ENCODE measurements around the gene TADA2A.
"Not testable (repeated sequence)": the region's sequence is repeated elsewhere in the genome, so short reads cannot be mapped to it uniquely, and the experiment has no call there.

The TADA2A gene

GRCh38 chr17:37490638-37491614 is 84.2 kb downstream of the TADA2A start:
- no peak for DNase-seq (ENCODE audit: low read depth in 2 of 3, low spot score in 2 of 3)

- no peak for DNase-seq (ENCODE audit: low read depth in 2 of 3, low spot score in 2 of 3)
These were observed 85.5 kb downstream of the TADA2A start for GRCh38 chr17:37492167-37492566.

GRCh38 chr17:37493249-37494027 is 86.8 kb downstream of the TADA2A start:
- DNase-seq (ENCODE audit: low read depth in 2 of 3, low spot score in 2 of 3): no peak

- DNase-seq (ENCODE audit: low read depth in 2 of 3, low spot score in 2 of 3): no peak
These were observed 87.7 kb downstream of the TADA2A start for GRCh38 chr17:37494401-37494831.

GRCh38 chr17:37494971-37495370 is 88.3 kb downstream of the TADA2A start:
- DNase-seq (ENCODE audit: low read depth in 2 of 3, low spot score in 2 of 3): no peak

GRCh38 chr17:37500378-37500777 is 93.7 kb downstream of the TADA2A start:
- DNase-seq (ENCODE audit: low read depth in 2 of 3, low spot score in 2 of 3): no peak

- no peak for DNase-seq (ENCODE audit: low read depth in 2 of 3, low spot score in 2 of 3)
These were observed 95.6 kb downstream of the TADA2A start for GRCh38 chr17:37502009-37502936.

- DNase-seq (ENCODE audit: low read depth in 2 of 3, low spot score in 2 of 3): no peak
These were observed 96.5 kb downstream of the TADA2A start for GRCh38 chr17:37503148-37503547.

- no peak for DNase-seq (ENCODE audit: low read depth in 2 of 3, low spot score in 2 of 3)
These were observed 98.6 kb downstream of the TADA2A start for GRCh38 chr17:37505333-37505732.

- no peak for DNase-seq (ENCODE audit: low read depth in 2 of 3, low spot score in 2 of 3)
These were observed 100.0 kb downstream of the TADA2A start for GRCh38 chr17:37506678-37507077.

- no peak for DNase-seq (ENCODE audit: low read depth in 2 of 3, low spot score in 2 of 3)
These were observed 100.4 kb downstream of the TADA2A start for GRCh38 chr17:37507111-37507510.

- DNase-seq (ENCODE audit: low read depth in 2 of 3, low spot score in 2 of 3): no peak
These were observed 103.4 kb downstream of the TADA2A start for GRCh38 chr17:37510056-37510455.

GRCh38 chr17:37511642-37512041 is 105.0 kb downstream of the TADA2A start:
- not testable (repeated sequence) for DNase-seq (ENCODE audit: low read depth in 2 of 3, low spot score in 2 of 3)

- no peak for DNase-seq (ENCODE audit: low read depth in 2 of 3, low spot score in 2 of 3)
These were observed 105.9 kb downstream of the TADA2A start for GRCh38 chr17:37512442-37513068.

GRCh38 chr17:37513711-37514110 is 107.0 kb downstream of the TADA2A start:
- DNase-seq (ENCODE audit: low read depth in 2 of 3, low spot score in 2 of 3): no peak

GRCh38 chr17:37516127-37516571 is 109.5 kb downstream of the TADA2A start:
- no peak for DNase-seq (ENCODE audit: low read depth in 2 of 3, low spot score in 2 of 3)

GRCh38 chr17:37517881-37518280 is 111.2 kb downstream of the TADA2A start:
- no peak for DNase-seq (ENCODE audit: low read depth in 2 of 3, low spot score in 2 of 3)

- no peak for DNase-seq (ENCODE audit: low read depth in 2 of 3, low spot score in 2 of 3)
These were observed 112.1 kb downstream of the TADA2A start for GRCh38 chr17:37518826-37519225.

- DNase-seq (ENCODE audit: low read depth in 2 of 3, low spot score in 2 of 3): no peak
These were observed 112.7 kb downstream of the TADA2A start for GRCh38 chr17:37519251-37519985.

GRCh38 chr17:37520174-37520573 is 113.5 kb downstream of the TADA2A start:
- DNase-seq (ENCODE audit: low read depth in 2 of 3, low spot score in 2 of 3): no peak

Data from activated CD8-positive, alpha-beta memory T cell treated with anti-CD3 and anti-CD28 coated beads for 48 hours (primary cell).